ENCODE results near the gene DGAT2L6.
"Not testable (repeated sequence)": the region's sequence is repeated elsewhere in the genome, so short reads cannot be mapped to it uniquely, and the experiment has no call there.

DGAT2L6 gene

GRCh38 chrX:70241501-70241900 lies 64.2 kb downstream of the DGAT2L6 start:
- Histone ChIP-seq H2AFZ (ENCODE audit: low read length) (no peak overlapping the region), H3K9me3 (ENCODE audit: insufficient read depth, low read depth, low read length) (no peaks in the 10 kb centered on the region), H3K4me2 (ENCODE audit: low read depth, low read length, poor library complexity, severe bottlenecking) (no peak overlapping the region), H3K4me1 (ENCODE audit: insufficient read depth, low read length, poor library complexity, severe bottlenecking) (no peaks in the 10 kb centered on the region), H3F3A (ENCODE audit: low read depth) (no peaks in the 10 kb centered on the region), H3K27me3 (ENCODE audit: insufficient read depth, low read length, poor library complexity, severe bottlenecking) (no peaks in the 10 kb centered on the region), H3K9ac (ENCODE audit: low read depth, low read length, poor library complexity, severe bottlenecking) (no peak overlapping the region), H3K9me2 (replicated peaks; ENCODE audit: low read depth, low read length) (no peaks in the 10 kb centered on the region), H3K79me2 (ENCODE audit: insufficient read depth, low read length) (no peaks in the 10 kb centered on the region), H3K4me3 (ENCODE audit: low read length, poor library complexity, severe bottlenecking) (no peak overlapping the region), H3K36me3 (ENCODE audit: insufficient read depth, low read length) (no peaks in the 10 kb centered on the region), H4K20me1 (ENCODE audit: insufficient read depth, low read length, poor library complexity, severe bottlenecking) (no peaks in the 10 kb centered on the region)
- TF ChIP-seq EZH2phosphoT487 (IDR thresholded peaks at IDR 0.05; ENCODE audit: borderline replicate concordance), result no peak
- TF ChIP-seq, protein P1, sequence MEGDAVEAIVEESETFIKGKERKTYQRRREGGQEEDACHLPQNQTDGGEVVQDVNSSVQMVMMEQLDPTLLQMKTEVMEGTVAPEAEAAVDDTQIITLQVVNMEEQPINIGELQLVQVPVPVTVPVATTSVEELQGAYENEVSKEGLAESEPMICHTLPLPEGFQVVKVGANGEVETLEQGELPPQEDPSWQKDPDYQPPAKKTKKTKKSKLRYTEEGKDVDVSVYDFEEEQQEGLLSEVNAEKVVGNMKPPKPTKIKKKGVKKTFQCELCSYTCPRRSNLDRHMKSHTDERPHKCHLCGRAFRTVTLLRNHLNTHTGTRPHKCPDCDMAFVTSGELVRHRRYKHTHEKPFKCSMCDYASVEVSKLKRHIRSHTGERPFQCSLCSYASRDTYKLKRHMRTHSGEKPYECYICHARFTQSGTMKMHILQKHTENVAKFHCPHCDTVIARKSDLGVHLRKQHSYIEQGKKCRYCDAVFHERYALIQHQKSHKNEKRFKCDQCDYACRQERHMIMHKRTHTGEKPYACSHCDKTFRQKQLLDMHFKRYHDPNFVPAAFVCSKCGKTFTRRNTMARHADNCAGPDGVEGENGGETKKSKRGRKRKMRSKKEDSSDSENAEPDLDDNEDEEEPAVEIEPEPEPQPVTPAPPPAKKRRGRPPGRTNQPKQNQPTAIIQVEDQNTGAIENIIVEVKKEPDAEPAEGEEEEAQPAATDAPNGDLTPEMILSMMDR (conservative IDR thresholded peaks at IDR 0.05; ENCODE audit: low read length), result no peak

DNA sequence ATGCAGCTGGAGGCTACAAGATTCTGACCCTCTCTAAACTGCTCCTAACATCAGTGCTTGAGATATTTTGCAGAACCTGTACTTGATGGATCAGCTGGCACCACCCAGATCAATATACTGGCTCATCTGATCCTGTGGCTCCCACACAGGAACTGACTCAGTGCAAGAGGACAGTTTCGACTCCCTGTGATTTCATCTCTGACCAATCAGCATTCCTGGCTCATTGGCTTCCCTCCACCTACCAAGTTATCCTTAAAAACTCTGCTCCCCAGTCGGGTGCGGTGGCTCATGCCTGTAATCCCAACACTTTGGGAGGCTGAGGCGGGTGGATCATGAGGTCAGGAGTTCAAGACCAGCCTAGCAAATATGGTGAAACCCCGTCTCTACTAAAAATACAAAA lies 66.3 kb downstream of the DGAT2L6 start:
- H3K4me1 ChIP-seq (ENCODE audit: insufficient read depth, low read length, poor library complexity, severe bottlenecking); H3K27me3 ChIP-seq (ENCODE audit: insufficient read depth, low read length, poor library complexity, severe bottlenecking); H3K9ac ChIP-seq (ENCODE audit: low read depth, low read length, poor library complexity, severe bottlenecking); H3K4me3 ChIP-seq (ENCODE audit: low read length, poor library complexity, severe bottlenecking); H3K4me2 ChIP-seq (ENCODE audit: low read depth, low read length, poor library complexity, severe bottlenecking); H3K9me2 ChIP-seq (replicated peaks; ENCODE audit: low read depth, low read length); H3K9me3 ChIP-seq (ENCODE audit: insufficient read depth, low read depth, low read length); H4K20me1 ChIP-seq (ENCODE audit: insufficient read depth, low read length, poor library complexity, severe bottlenecking); H3K79me2 ChIP-seq (ENCODE audit: insufficient read depth, low read length); H3F3A ChIP-seq (ENCODE audit: low read depth); H3K36me3 ChIP-seq (ENCODE audit: insufficient read depth, low read length); H2AFZ ChIP-seq (ENCODE audit: low read length): not testable (repeated sequence)

- Histone ChIP-seq H3K9ac (ENCODE audit: low read depth, low read length, poor library complexity, severe bottlenecking) (no peak overlapping the region), H2AFZ (ENCODE audit: low read length) (no peak overlapping the region), H3K27me3 (ENCODE audit: insufficient read depth, low read length, poor library complexity, severe bottlenecking) (no peaks in the 10 kb centered on the region), H3K36me3 (ENCODE audit: insufficient read depth, low read length) (no peaks in the 10 kb centered on the region), H3F3A (ENCODE audit: low read depth) (no peaks in the 10 kb centered on the region), H3K79me2 (ENCODE audit: insufficient read depth, low read length) (no peaks in the 10 kb centered on the region), H4K20me1 (ENCODE audit: insufficient read depth, low read length, poor library complexity, severe bottlenecking) (no peaks in the 10 kb centered on the region), H3K9me3 (ENCODE audit: insufficient read depth, low read depth, low read length) (no peaks in the 10 kb centered on the region), H3K4me3 (ENCODE audit: low read length, poor library complexity, severe bottlenecking) (no peak overlapping the region), H3K9me2 (replicated peaks; ENCODE audit: low read depth, low read length) (no peaks in the 10 kb centered on the region), H3K4me1 (ENCODE audit: insufficient read depth, low read length, poor library complexity, severe bottlenecking) (no peaks in the 10 kb centered on the region), H3K4me2 (ENCODE audit: low read depth, low read length, poor library complexity, severe bottlenecking) (no peak overlapping the region)
- TF ChIP-seq, protein P1 (conservative IDR thresholded peaks at IDR 0.05; ENCODE audit: low read length), result no peak
- no peak for TF ChIP-seq EZH2phosphoT487 (IDR thresholded peaks at IDR 0.05; ENCODE audit: borderline replicate concordance)
These were observed 67.6 kb downstream of the DGAT2L6 start for GRCh38 chrX:70244881-70245280.

DNA sequence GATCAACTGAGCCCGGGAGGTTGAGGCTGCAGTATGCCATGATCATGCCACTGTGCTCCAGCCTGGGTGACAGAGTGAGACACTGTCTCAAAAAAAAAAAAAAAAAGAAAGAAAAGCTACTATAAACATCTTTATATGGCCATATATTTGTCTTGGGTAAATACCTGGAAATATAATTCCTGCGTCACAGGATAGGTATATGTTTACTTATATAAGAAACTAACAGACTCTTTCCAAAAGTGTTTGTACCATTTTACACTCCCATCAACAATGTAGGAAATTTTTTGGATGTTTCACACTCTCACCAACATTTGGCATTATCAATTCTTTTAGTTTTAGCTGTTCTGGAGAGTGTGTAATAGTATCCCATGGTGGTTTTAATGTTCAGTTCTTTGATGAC lies 70.0 kb downstream of the DGAT2L6 start:
- no peaks in the 10 kb centered on the region for H3K36me3 ChIP-seq (ENCODE audit: insufficient read depth, low read length)
- no peak overlapping the region for H3K9ac ChIP-seq (ENCODE audit: low read depth, low read length, poor library complexity, severe bottlenecking)
- no peak overlapping the region for H3K4me3 ChIP-seq (ENCODE audit: low read length, poor library complexity, severe bottlenecking)
- H3K9me3 ChIP-seq (ENCODE audit: insufficient read depth, low read depth, low read length), result no peaks in the 10 kb centered on the region
- TF ChIP-seq, protein P1 (conservative IDR thresholded peaks at IDR 0.05; ENCODE audit: low read length), result no peak
- TF ChIP-seq EZH2phosphoT487 (IDR thresholded peaks at IDR 0.05; ENCODE audit: borderline replicate concordance), result no peak
- H2AFZ ChIP-seq (ENCODE audit: low read length), result no peak overlapping the region
- no peaks in the 10 kb centered on the region for H3K79me2 ChIP-seq (ENCODE audit: insufficient read depth, low read length)
- no peak overlapping the region for H3K4me2 ChIP-seq (ENCODE audit: low read depth, low read length, poor library complexity, severe bottlenecking)
- H4K20me1 ChIP-seq (ENCODE audit: insufficient read depth, low read length, poor library complexity, severe bottlenecking), result no peaks in the 10 kb centered on the region
- no peaks in the 10 kb centered on the region for H3K9me2 ChIP-seq (replicated peaks; ENCODE audit: low read depth, low read length)
- no peaks in the 10 kb centered on the region for H3F3A ChIP-seq (ENCODE audit: low read depth)
- H3K4me1 ChIP-seq (ENCODE audit: insufficient read depth, low read length, poor library complexity, severe bottlenecking), result no peaks in the 10 kb centered on the region
- H3K27me3 ChIP-seq (ENCODE audit: insufficient read depth, low read length, poor library complexity, severe bottlenecking), result no peaks in the 10 kb centered on the region
